Measurements from ENCODE around the gene ABCA5. TPM values are rescaled to one million over a fixed set of nuclear protein-coding genes. Genes with fewer than 3 reads are reported as not detected.

ABCA5 gene
- total RNA-seq, 1 donor from 2014 or later = 11.6 TPM

DNA sequence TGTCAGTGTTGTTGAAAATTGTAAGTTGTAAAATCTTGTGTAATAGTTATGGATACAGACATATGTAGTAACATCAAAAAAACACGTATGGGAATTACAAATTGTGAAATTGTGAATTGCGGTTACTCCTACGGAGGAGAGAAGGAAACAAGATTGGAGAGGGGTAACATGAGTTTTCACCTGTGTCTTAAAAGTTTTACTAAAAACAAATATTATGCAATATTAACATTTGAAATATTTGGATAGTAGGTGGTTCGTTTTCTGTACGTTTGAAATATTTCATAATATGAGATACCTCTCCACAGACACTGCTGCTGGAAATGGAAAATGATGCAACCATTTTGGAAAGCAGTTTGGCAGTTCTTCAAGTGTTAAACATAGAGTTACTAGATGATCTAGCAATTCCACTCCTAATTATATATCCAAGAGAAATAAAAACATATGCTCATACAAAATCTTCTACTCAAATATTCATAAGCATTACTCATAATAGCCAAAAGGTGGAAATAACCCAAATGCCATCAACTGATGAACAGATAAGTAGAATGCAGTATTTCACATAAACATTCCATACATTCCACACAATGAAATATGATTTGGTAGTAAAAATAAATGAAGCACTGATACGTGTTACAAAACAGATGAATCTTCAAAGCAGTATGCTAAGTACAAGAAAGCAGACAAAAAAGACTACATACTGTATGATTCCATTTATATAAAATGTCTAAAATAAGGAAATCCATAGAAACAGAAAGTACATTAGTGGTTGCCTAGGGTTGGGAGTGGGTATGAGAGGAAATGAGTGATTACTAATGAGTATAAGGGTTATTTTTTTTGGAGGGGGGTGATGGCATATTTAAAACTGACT lies 57.6 kb downstream of the ABCA5 start:
- no peak overlapping the region for H3K4me3 ChIP-seq (ENCODE audit: low read depth, low read length)
- TF ChIP-seq, protein P1, sequence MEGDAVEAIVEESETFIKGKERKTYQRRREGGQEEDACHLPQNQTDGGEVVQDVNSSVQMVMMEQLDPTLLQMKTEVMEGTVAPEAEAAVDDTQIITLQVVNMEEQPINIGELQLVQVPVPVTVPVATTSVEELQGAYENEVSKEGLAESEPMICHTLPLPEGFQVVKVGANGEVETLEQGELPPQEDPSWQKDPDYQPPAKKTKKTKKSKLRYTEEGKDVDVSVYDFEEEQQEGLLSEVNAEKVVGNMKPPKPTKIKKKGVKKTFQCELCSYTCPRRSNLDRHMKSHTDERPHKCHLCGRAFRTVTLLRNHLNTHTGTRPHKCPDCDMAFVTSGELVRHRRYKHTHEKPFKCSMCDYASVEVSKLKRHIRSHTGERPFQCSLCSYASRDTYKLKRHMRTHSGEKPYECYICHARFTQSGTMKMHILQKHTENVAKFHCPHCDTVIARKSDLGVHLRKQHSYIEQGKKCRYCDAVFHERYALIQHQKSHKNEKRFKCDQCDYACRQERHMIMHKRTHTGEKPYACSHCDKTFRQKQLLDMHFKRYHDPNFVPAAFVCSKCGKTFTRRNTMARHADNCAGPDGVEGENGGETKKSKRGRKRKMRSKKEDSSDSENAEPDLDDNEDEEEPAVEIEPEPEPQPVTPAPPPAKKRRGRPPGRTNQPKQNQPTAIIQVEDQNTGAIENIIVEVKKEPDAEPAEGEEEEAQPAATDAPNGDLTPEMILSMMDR (IDR thresholded peaks at IDR 0.05; ENCODE audit: insufficient read depth, low read length, severe bottlenecking) = no peak
- FAIRE-seq = no peak
- no peaks in the 10 kb centered on the region for H3K27me3 ChIP-seq (ENCODE audit: control insufficient read depth, insufficient read depth, low read length)
- peak; percentile 40 for DNase-seq (ENCODE audit: low read depth)
- no peaks in the 10 kb centered on the region for H3K36me3 ChIP-seq (ENCODE audit: control insufficient read depth, insufficient read depth, low read length)

DNA sequence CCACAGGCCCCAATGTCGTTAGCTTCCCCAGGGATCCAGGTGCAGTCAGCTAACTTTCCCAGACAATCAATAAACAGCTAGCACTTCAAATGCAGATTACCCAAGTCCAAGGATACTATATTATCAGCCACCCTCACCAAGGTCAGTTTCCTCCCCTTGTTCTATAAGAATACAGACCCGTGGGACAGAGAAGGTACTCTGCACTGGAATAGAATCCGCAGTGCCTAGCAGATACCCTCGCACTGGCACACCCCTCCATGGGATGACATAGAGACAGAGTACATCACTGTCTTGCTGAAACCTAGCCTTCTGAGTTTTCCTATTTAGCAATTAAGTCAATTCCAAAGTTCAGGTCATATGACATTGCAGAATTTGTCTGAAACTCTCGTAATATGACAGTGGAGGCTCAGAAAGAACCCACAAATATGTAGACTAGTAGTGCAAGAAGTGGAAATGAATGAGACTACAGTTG lies 58.4 kb downstream of the ABCA5 start:
- Histone ChIP-seq H3K27me3 (ENCODE audit: control insufficient read depth, insufficient read depth, low read length) (no peaks in the 10 kb centered on the region), H3K36me3 (ENCODE audit: control insufficient read depth, insufficient read depth, low read length) (no peaks in the 10 kb centered on the region), H3K4me3 (ENCODE audit: low read depth, low read length) (no peak overlapping the region)
- DNase-seq (ENCODE audit: low read depth) = no peak
- TF ChIP-seq, protein P1 (IDR thresholded peaks at IDR 0.05; ENCODE audit: insufficient read depth, low read length, severe bottlenecking) = no peak
- FAIRE-seq = no peak

DNA sequence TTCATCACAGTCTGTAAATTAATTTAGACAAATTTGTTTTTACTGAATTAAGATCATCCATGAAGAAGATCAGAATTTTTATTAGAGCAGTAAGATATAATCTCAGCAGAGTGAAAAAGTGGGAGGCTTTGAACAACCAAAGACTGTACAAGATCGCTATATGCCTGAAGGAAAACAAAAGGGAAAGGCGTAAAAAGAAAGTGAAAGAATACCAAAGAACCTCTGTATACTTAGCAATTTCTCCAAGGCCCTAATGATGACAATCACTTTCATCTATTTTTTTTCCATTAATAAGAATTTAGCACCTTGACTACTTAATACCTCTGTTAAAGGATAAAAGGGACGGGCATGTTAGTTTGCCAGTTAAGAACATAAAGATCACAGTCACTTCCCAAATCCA lies 59.7 kb downstream of the ABCA5 start:
- no peaks in the 10 kb centered on the region for H3K27me3 ChIP-seq (ENCODE audit: control insufficient read depth, insufficient read depth, low read length)
- TF ChIP-seq, protein P1 (IDR thresholded peaks at IDR 0.05; ENCODE audit: insufficient read depth, low read length, severe bottlenecking) = no peak
- no peaks in the 10 kb centered on the region for H3K36me3 ChIP-seq (ENCODE audit: control insufficient read depth, insufficient read depth, low read length)
- no peak for FAIRE-seq
- H3K4me3 ChIP-seq (ENCODE audit: low read depth, low read length) = no peak overlapping the region
- no peak for DNase-seq (ENCODE audit: low read depth)

DNA sequence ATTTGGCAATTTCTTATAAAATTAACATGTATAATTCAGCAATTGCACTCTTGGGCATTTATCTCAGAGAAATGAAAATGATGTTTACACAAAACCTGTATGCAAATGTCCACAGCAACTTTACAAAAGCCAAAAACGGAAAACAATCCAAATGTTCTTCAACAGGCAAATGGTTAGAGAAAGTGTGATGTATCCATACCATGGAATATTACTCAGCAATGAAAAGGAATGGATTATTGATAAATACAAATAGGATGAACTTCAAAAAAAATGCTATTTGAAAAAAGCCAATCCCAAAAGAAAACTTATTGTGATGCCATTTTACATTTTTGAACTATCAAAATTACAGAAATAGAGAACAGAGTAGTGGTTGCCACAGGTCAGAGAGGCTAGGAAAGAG lies 61.1 kb downstream of the ABCA5 start:
- Histone ChIP-seq H3K36me3 (ENCODE audit: control insufficient read depth, insufficient read depth, low read length) (no peaks in the 10 kb centered on the region), H3K4me3 (ENCODE audit: low read depth, low read length) (no peak overlapping the region), H3K27me3 (ENCODE audit: control insufficient read depth, insufficient read depth, low read length) (no peaks in the 10 kb centered on the region)
- no peak for DNase-seq (ENCODE audit: low read depth)
- FAIRE-seq = no peak
- TF ChIP-seq, protein P1 (IDR thresholded peaks at IDR 0.05; ENCODE audit: insufficient read depth, low read length, severe bottlenecking) = no peak

DNA sequence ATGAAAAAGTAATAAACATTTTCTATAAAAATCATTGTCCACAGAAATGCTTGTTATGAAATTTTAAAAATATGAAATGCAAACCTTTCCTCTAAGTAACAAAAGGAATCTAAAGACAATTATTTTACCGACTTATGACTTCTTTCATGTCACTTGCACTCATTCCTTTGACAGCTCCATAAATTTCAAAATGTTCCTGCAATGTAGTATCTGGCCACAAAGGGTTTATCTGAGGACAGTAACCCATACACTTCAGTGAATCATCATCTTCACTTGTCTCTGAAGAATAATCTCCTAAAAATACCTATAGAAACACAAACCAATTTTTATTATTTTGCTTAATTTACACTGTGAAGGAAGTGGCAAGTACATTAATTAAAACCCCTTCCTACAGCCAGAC lies 72.7 kb downstream of the ABCA5 start:
- FAIRE-seq = no peak
- H3K27me3 ChIP-seq (ENCODE audit: control insufficient read depth, insufficient read depth, low read length) = no peaks in the 10 kb centered on the region
- no peaks in the 10 kb centered on the region for H3K36me3 ChIP-seq (ENCODE audit: control insufficient read depth, insufficient read depth, low read length)
- TF ChIP-seq, protein P1 (IDR thresholded peaks at IDR 0.05; ENCODE audit: insufficient read depth, low read length, severe bottlenecking) = no peak
- no peak overlapping the region for H3K4me3 ChIP-seq (ENCODE audit: low read depth, low read length)
- DNase-seq (ENCODE audit: low read depth) = no peak
